DND-41 (cell line): Measurements from ENCODE around the gene C6.

ENCODE experiments used
- CTCF ChIP-seq: IDR thresholded peaks from 2 replicates; pipeline ENCODE4 v1.5.1; 2012; ENCODE audit warnings: borderline replicate concordance, low read length, moderate library complexity, mild to moderate bottlenecking; ENCODE audit not compliant: poor library complexity, severe bottlenecking; ENCODE audit errors: extremely low read depth
- EZH2 ChIP-seq: IDR thresholded peaks from 3 replicates; pipeline ENCODE4 v1.6.1; 2012; ENCODE audit warnings: borderline replicate concordance, low read depth, mild to moderate bottlenecking, moderate library complexity, low read length, inconsistent platforms; ENCODE audit not compliant: severe bottlenecking

DNA sequence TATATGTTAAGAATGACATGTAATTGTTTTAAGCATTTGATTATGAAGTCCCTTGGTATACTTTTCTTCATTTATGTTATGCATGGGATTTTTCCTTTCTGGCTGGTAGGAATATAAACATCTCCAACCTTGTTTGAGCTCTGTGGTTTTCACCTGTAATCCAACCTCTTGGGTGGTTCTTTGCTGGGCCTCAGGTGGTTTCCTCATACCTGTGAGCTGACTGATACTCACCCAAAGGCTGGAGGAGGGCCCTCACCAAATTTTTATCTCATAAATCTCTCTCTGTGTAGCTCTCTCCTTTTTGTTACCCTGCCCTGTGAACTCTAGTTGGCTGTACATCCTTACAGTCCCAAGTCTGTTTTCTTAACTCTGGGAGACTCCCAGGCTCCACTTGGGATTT, 39.8 kb upstream of the C6 start:
- no peak for TF ChIP-seq EZH2
- no peak for TF ChIP-seq CTCF
